ENCODE data around the gene ATP2A2. TPM values are rescaled to one million over a fixed set of nuclear protein-coding genes. Genes with fewer than 3 reads are reported as not detected.

The ATP2A2 gene
- total and polyA plus RNA-seq, 10 donors: 7.8 to 143 (median 107) TPM

- H3K9me3 ChIP-seq: no peaks in the 10 kb centered on the region
- peak overlapping the region in 7 of 8 donors; percentile 96 to 99 (median 99) for H3K27ac ChIP-seq
- TF ChIP-seq CTCF (IDR thresholded peaks at IDR 0.05 in 8 of 11, conservative IDR thresholded peaks at IDR 0.05 in 3 of 11): no peak
- TF ChIP-seq POLR2A (IDR thresholded peaks at IDR 0.05): no peak
- TF ChIP-seq POLR2AphosphoS5 (IDR thresholded peaks at IDR 0.05): no peak
- peaks cover 25 to 42% (median 34%) of the 10 kb centered on the region in 6 donors for H3K4me1 ChIP-seq
- WGBS, 5 donors: 75 to 81% (median 80%) methylated on average over 14 of the region's 14 CpGs
- H3K27me3 ChIP-seq (replicated peaks in 1 of 7): no peaks in the 10 kb centered on the region
- H3K36me3 ChIP-seq: peaks cover 0 to 10% (median 0%) of the 10 kb centered on the region in 6 donors
- H3K4me3 ChIP-seq: peak overlapping the region in 7 of 8 donors; percentile 73 to 93 (median 91)
- intact Hi-C loops (cut with DNase I; ENCODE audit: low total_unique reads): no loop called here
- DNase-seq: no peak
Measured at GRCh38 chr12:110279566-110280375, 1.3 kb upstream of the ATP2A2 start.

GRCh38 chr12:110280392-110280778 lies 662 bp upstream of the ATP2A2 start:
- intact Hi-C loops (cut with DNase I; ENCODE audit: low total_unique reads): no loop called here
- no peaks in the 10 kb centered on the region for H3K27me3 ChIP-seq (replicated peaks in 1 of 7)
- peak overlapping the region; percentile 59 to 93 (median 90) for H3K4me3 ChIP-seq
- TF ChIP-seq POLR2AphosphoS5 (IDR thresholded peaks at IDR 0.05): no peak
- no peak for TF ChIP-seq POLR2A (IDR thresholded peaks at IDR 0.05)
- TF ChIP-seq CTCF (IDR thresholded peaks at IDR 0.05 in 8 of 11, conservative IDR thresholded peaks at IDR 0.05 in 3 of 11): no peak
- 1 to 3% (median 3%) methylated on average over 14 to 18 of the region's 18 CpGs for WGBS, 5 donors
- peaks cover 0 to 14% (median 0%) of the 10 kb centered on the region in 6 donors for H3K36me3 ChIP-seq
- peaks cover 31 to 48% (median 41%) of the 10 kb centered on the region in 6 donors for H3K4me1 ChIP-seq
- DNase-seq: no peak
- H3K27ac ChIP-seq: peak overlapping the region; percentile 89 to 99 (median 98)
- no peaks in the 10 kb centered on the region for H3K9me3 ChIP-seq

GRCh38 chr12:110281549-110282299 lies 677 bp downstream of the ATP2A2 start:
- no peak for TF ChIP-seq CTCF (IDR thresholded peaks at IDR 0.05 in 8 of 11, conservative IDR thresholded peaks at IDR 0.05 in 3 of 11)
- peak; percentile 33 to 54 (median 35) for TF ChIP-seq POLR2AphosphoS5 (IDR thresholded peaks at IDR 0.05)
- no peak for TF ChIP-seq POLR2A (IDR thresholded peaks at IDR 0.05)
- Histone ChIP-seq H3K4me1 (peaks cover 43 to 62% (median 54%) of the 10 kb centered on the region in 6 donors), H3K9me3 (no peaks in the 10 kb centered on the region), H3K36me3 (peaks cover 0 to 24% (median 0%) of the 10 kb centered on the region in 6 donors), H3K27ac (peak overlapping the region; percentile 89 to 99 (median 98)), H3K27me3 (replicated peaks in 1 of 7) (no peaks in the 10 kb centered on the region), H3K4me3 (peak overlapping the region; percentile 73 to 93 (median 90))
- DNase-seq: peak; percentile 92
- intact Hi-C loops (cut with DNase I; ENCODE audit: low total_unique reads): no loop called here
- 0% methylated on average over 25 to 82 of the region's 82 CpGs for WGBS, 5 donors
